ENCODE measurements around the gene NOS3. TPM values are rescaled to one million over a fixed set of nuclear protein-coding genes. Genes with fewer than 3 reads are reported as not detected.

The NOS3 gene
- total and polyA plus RNA-seq, 9 of the 15 experiments (the other 6 are each of a cell fraction or from before 2014, with no cell fraction given) = 1.1 to 121 (median 23.6) TPM

DNA sequence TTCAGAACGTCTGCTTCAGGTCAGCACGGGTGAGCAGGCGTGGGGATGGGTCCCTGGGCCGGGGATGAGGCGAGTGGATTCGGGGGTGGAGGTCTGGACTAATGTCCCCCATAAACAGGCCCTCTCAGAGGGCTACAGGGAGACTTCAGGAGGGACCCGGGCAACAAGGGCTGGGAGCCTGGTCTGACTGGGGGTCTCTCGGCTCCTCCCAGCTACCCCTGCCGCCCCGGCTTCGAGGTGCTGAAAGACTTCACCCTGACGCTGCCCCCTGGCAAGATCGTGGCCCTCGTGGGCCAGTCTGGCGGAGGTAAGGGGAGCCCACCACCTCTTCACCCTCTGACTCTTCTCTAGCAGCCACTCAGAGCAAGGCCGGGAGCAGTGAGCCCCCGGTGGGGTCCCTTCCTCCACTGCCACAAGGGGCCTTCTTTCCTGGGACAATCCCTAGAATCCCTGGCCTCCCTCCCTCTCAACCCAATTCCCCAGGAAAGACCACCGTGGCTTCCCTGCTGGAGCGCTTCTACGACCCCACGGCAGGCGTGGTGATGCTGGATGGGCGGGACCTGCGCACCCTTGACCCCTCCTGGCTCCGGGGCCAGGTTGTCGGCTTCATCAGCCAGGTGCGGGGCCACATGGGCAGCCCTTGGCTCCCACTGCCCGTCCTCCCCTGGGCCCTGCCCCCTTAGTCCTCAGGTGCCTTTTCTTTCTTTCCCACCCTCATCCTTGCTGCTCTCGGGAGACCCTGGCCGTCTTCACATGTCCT is 50.0 kb downstream of the NOS3 start (continued):
- TF ChIP-seq BRCA1 (IDR thresholded peaks at IDR 0.05) (no peak), BRCA1 (CRISPR knock-in tag; IDR thresholded peaks at IDR 0.05) (no peak), GTF2E2 (tag; IDR thresholded peaks at IDR 0.05) (no peak), ETV1 (tag; conservative IDR thresholded peaks at IDR 0.05; ENCODE audit: low read depth) (no peak), TOE1 (IDR thresholded peaks at IDR 0.05; ENCODE audit: borderline replicate concordance) (no peak), TOE1 (CRISPR knock-in tag; IDR thresholded peaks at IDR 0.05; ENCODE audit: borderline replicate concordance, low read depth) (no peak), BACH1 (tag; IDR thresholded peaks at IDR 0.05) (no peak), DIDO1 (tag; IDR thresholded peaks at IDR 0.05; ENCODE audit: low read depth) (no peak), CEBPG (CRISPR knock-in tag; IDR thresholded peaks at IDR 0.05) (no peak), CEBPG (tag; conservative IDR thresholded peaks at IDR 0.05 in 1 of 2, IDR thresholded peaks at IDR 0.05 in 1 of 2) (no peak), MAFF (IDR thresholded peaks at IDR 0.05; ENCODE audit: low read length) (no peak), TAF15 (IDR thresholded peaks at IDR 0.05; ENCODE audit: low read depth, low read length) (no peak), ZNF239 (CRISPR knock-in tag; IDR thresholded peaks at IDR 0.05) (no peak), NR2C2 (CRISPR knock-in tag; IDR thresholded peaks at IDR 0.05) (no peak), NR2C2 (tag; IDR thresholded peaks at IDR 0.05) (no peak), KDM2B (CRISPR knock-in tag; IDR thresholded peaks at IDR 0.05) (no peak), TAF1 (IDR thresholded peaks at IDR 0.05; ENCODE audit: control insufficient read depth, extremely low read depth, insufficient read depth, low read length, severe bottlenecking) (no peak)
- TF ChIP-seq, protein P1, sequence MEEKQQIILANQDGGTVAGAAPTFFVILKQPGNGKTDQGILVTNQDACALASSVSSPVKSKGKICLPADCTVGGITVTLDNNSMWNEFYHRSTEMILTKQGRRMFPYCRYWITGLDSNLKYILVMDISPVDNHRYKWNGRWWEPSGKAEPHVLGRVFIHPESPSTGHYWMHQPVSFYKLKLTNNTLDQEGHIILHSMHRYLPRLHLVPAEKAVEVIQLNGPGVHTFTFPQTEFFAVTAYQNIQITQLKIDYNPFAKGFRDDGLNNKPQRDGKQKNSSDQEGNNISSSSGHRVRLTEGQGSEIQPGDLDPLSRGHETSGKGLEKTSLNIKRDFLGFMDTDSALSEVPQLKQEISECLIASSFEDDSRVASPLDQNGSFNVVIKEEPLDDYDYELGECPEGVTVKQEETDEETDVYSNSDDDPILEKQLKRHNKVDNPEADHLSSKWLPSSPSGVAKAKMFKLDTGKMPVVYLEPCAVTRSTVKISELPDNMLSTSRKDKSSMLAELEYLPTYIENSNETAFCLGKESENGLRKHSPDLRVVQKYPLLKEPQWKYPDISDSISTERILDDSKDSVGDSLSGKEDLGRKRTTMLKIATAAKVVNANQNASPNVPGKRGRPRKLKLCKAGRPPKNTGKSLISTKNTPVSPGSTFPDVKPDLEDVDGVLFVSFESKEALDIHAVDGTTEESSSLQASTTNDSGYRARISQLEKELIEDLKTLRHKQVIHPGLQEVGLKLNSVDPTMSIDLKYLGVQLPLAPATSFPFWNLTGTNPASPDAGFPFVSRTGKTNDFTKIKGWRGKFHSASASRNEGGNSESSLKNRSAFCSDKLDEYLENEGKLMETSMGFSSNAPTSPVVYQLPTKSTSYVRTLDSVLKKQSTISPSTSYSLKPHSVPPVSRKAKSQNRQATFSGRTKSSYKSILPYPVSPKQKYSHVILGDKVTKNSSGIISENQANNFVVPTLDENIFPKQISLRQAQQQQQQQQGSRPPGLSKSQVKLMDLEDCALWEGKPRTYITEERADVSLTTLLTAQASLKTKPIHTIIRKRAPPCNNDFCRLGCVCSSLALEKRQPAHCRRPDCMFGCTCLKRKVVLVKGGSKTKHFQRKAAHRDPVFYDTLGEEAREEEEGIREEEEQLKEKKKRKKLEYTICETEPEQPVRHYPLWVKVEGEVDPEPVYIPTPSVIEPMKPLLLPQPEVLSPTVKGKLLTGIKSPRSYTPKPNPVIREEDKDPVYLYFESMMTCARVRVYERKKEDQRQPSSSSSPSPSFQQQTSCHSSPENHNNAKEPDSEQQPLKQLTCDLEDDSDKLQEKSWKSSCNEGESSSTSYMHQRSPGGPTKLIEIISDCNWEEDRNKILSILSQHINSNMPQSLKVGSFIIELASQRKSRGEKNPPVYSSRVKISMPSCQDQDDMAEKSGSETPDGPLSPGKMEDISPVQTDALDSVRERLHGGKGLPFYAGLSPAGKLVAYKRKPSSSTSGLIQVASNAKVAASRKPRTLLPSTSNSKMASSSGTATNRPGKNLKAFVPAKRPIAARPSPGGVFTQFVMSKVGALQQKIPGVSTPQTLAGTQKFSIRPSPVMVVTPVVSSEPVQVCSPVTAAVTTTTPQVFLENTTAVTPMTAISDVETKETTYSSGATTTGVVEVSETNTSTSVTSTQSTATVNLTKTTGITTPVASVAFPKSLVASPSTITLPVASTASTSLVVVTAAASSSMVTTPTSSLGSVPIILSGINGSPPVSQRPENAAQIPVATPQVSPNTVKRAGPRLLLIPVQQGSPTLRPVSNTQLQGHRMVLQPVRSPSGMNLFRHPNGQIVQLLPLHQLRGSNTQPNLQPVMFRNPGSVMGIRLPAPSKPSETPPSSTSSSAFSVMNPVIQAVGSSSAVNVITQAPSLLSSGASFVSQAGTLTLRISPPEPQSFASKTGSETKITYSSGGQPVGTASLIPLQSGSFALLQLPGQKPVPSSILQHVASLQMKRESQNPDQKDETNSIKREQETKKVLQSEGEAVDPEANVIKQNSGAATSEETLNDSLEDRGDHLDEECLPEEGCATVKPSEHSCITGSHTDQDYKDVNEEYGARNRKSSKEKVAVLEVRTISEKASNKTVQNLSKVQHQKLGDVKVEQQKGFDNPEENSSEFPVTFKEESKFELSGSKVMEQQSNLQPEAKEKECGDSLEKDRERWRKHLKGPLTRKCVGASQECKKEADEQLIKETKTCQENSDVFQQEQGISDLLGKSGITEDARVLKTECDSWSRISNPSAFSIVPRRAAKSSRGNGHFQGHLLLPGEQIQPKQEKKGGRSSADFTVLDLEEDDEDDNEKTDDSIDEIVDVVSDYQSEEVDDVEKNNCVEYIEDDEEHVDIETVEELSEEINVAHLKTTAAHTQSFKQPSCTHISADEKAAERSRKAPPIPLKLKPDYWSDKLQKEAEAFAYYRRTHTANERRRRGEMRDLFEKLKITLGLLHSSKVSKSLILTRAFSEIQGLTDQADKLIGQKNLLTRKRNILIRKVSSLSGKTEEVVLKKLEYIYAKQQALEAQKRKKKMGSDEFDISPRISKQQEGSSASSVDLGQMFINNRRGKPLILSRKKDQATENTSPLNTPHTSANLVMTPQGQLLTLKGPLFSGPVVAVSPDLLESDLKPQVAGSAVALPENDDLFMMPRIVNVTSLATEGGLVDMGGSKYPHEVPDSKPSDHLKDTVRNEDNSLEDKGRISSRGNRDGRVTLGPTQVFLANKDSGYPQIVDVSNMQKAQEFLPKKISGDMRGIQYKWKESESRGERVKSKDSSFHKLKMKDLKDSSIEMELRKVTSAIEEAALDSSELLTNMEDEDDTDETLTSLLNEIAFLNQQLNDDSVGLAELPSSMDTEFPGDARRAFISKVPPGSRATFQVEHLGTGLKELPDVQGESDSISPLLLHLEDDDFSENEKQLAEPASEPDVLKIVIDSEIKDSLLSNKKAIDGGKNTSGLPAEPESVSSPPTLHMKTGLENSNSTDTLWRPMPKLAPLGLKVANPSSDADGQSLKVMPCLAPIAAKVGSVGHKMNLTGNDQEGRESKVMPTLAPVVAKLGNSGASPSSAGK (IDR thresholded peaks at IDR 0.05) = no peak

Data from K562 (cell line).